Embryonic facial prominence (tissue), 1 donor: ENCODE results near the gene VPS26C.
A peak's percentile ranks its signal among the peaks of the same experiment; 100 is the strongest.

ENCODE experiments used
- DNase-seq: peaks from one replicate; pipeline ENCODE4 v3.0.0-alpha.2; 2016; ENCODE audit errors: extremely low spot score

Gene VPS26C

DNA sequence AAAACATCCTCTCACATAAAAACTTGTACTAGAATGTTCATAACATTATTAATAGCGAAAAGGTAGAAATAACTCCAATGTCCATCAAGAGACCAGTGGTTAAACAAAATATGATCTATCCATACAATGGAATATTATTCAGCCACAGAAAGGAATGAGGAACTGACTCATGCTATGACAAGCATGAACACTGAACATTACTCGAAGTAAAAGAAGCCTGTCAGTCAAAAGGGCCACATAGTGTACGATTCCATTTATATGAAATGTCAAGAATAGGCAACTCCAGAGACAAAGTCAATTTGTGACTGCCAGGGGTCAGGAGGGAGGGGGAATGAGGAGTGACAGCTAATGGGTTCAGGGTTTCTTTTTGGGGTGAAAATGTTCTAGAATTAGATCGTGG is 2.3 kb downstream of the VPS26C start:
- DNase-seq, result no peak

DNA sequence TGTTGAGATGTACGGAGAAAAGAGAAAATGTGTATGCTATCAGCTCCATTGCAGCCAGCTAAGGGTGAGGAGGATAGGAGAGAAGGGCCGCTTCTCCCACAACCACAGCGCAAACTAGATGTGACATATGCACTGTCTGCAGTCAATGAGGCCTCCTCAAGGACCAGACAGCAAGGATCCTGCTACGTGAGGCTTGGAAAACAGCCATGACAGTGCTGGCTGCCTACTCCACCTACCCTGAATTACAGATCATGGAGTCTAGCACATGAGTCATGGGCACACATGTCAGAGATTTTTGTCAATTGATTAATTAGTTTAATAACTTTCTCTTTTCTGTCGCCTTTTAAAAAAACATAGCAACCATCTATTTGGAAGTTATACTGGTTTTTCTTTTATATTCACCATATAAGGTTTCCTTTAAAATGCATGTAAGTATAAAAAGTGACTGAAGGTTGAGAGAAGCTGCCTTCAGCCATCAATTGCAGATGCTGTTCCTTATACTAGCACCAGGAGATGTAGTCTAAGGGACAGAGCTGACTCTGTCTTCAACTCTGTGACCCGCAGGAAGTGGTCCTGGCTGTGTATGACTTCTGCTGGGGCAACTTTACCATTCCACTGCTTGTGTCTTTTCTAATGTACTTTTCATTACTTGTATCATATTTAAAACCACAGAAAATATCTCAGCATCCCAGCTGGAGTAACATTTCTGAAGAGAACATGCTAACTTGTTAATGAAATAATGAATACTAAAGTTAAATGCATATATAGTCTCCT is 3.1 kb downstream of the VPS26C start:
- DNase-seq, result no peak

DNA sequence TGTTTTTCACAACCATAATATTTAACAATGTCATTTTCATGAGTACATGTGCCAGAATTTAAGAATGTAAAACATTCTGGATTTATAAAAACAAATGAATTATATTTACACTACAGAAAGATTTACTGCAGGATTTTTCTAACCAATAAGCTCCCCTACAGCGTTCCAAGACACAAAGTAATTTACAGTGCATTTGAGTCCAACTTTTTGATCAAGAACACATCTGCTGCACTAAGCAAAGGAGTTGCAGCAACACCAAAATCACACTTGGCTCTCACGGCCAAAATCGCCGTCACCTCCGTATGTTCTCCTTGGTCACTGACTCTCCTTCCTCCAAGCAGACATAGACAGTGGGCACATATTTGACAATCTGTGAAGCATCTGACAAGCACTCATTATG is 7.7 kb downstream of the VPS26C start:
- DNase-seq, result no peak

DNA sequence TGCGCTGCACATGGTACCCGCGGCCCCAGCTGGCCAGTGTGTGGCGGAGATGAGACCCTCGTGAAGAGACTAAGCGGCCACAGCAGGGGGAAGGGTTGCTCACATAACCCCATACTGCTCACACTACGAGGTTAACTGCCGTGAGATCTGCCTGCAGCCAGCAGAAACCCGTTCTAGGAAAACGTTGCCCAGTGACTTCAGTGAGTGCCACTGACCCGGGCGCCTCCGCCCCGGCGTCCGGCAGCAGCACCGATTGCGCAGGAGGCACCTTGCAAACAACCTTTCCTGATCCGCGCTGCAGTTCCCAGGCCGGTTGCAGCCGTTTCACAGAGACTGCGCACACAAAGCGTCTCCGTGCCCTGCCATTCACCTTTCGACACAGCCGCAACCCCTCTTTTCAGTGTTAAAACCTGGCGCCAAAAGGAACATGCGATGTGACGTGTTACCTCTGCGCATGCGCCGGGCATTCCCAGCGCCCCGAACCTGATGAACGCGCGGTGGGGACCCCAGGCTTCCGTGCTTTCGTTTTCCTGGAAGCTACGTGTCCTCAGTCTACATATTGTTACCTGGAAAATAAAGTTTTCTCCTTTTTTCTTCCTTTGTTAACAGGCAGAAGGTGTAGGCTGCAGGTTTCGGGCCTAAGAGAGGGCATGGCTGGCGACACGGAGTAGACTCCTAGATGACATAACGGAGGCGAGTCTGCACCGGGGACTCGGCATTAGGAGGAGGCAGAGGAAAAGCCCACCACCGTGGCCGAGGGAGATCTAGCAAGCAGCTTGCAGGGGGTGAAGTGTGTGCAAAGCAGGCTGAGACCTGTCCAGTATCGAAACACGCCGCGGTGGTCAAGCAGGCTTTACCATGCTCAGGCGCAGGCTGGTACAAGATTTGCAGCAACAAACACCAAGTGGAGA is 8.9 kb downstream of the VPS26C start:
- DNase-seq, result peak; percentile 56

DNA sequence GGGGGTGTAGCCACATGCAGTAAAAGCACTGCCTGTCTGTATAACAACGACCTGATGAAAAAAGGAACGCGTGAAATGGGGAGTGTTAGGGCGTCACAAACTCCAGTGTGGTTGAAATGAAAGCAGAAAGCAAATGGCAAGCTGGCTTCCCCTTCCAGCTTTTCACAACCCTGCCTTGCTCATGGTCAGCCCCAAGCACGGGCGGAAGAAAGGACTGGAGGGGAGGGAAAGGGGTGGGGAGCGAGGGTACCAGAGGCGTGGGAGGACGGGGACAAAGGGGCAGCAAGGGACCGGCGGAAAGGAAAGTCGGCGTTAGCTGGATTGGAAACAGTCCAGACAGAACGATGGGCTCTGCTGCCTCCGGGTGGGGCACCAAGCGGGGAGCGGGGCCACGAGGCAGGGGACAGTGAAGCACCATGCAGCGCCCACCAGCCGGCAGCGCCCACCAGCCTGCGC is 9.6 kb downstream of the VPS26C start:
- DNase-seq, result no peak

DNA sequence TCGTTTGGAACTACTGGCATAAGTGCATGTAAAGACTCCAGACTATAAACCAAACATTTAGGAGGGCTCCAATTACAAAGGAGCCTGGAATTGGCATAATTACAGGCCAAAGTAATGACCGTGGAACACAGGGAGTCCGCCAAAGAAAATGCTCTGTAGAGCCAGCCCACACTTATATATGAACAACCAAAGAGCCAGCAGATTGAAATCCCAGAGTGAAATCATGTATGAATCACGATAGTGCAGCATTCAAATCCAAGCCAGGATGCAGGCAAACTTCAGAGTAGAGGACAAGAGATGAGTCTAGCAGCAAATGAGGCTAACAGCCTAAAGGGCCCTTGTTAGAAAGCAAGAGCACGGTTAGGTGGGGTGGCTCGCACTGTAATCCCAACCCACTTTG is 13.1 kb downstream of the VPS26C start:
- DNase-seq, result no peak

DNA sequence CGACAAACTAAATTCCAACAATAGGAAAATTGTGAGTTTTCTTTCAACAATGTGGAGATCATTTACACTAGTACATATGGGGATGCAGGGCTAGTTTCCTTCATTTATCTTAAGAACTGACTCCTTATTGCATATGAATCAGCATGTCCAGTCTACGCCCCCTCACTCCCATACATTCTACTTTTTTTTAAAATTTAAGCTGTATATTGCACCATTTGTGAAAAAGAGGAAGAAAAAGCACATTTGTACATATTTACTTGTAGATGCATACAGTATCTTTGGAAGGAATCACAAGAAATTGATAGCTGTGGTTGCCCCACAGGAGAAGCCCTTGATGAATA is 15.9 kb downstream of the VPS26C start:
- DNase-seq, result no peak

DNA sequence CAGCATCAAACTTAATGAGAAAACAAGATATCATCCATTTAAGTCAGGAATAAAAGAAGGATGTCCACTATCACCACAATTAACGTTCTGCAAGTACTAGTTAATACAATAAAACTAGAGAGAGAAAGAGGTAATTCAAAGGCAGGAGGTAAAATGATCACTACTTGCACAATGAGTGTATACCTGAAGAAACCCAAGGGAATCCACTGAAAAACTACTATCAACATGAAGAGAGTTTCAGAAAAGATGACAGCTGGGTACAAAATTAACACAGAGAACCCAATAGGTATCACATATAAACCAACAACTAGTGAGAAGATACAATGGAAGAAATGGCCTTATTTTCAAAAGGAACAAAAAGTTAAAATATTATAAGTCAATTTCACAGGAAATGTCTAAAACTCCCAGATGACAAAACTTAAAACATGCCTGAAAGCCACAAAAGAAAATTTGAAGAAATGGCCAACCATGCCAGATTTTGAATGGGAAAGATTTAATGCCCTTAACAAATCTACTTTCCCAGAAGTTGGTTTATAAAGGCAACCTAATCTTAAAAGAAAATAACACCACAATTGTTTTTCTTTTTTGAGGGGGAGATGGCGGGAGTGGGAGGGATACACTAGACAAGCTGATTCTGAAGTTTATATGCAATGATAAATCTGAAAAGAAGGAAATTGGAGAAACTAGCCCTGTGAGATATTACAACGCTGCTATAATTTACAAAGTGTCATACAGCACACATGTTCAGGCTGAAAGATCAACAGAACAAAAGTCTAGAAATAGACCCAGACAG is 17.8 kb downstream of the VPS26C start:
- no peak for DNase-seq

DNA sequence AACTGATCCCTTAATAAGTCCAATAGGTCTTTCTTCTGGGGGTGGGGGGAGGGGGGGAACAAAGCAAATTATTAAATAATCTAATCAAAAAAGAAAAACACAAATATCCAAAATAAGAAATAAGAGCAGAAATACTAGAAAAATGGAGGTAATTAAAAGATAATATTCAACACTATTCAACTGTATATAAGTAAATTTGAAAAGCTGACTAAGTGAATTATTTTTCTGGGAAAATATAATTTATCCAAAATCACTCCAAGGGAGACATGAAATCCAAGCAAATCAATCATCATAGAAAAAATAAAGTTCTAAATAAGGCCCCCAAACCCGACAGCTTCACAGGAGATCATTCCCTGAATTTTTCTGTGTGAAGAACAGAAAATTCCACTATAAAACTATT is 18.8 kb downstream of the VPS26C start:
- no peak for DNase-seq

DNA sequence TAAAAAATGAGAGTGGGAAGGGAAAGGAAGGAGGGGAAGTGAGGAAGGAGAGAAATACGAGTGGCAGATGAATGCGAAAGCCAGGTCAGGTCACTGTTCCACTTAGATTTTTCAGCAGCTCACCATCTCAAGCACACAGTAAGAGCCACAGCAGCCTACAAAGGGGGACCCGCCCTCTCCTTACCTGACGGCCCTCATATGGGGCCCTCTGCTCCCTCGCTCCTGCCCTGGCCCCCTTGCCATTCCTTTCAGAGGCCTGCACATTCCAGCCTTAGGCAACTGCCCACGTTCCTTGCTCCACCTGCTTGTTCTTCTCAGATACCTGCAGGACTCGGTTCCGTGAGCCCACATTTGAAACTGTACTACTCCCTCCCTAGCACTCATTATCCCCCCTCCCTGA is 22.0 kb downstream of the VPS26C start:
- no peak for DNase-seq

DNA sequence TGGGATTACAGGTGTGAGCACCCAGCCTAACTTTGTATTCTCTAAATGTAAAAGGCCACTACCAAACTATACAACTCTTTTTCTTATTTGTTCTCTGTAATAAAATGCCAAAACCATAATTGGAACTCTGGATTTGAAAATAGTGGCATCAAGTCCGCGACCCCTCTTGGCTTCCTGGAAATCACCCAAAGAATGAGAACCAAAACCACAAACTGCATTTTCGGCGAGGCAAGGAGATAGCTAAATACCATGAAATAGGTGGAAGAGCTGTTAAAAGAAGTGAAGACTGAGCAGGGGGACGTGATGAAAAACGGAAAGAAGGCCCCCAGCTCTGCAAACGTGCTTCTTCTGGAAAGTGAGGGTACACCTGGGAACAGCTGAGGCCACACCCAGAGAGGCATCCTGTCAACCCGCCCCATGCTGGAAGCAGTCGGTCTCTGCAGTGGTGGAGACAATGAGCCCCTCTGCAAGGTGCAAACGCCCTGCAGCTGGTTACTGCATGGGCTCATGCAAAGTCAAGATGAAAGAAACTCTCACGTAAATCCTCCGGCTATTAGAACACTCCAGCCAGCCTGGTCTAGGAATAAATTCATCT is 22.5 kb downstream of the VPS26C start:
- DNase-seq, result no peak

DNA sequence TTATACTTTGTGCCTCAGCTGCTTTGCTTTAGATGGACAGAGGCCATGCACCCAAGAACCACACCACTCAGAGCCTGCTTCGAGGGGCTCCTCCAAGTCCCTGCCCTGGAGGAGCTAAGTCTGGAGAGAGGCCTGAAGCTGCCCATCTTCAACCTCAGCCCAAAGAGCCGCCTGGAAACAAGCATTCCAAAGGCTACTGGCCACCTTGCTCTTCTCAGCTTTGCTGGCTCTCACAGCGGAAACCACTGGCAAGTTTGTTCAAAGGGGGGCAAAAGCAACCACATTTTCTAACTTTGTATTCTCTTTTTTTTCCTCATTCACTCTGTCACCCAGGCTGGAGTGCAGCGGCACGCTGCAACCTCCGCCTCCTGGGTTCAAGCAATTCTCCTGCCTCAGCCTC is 23.2 kb downstream of the VPS26C start:
- no peak for DNase-seq

DNA sequence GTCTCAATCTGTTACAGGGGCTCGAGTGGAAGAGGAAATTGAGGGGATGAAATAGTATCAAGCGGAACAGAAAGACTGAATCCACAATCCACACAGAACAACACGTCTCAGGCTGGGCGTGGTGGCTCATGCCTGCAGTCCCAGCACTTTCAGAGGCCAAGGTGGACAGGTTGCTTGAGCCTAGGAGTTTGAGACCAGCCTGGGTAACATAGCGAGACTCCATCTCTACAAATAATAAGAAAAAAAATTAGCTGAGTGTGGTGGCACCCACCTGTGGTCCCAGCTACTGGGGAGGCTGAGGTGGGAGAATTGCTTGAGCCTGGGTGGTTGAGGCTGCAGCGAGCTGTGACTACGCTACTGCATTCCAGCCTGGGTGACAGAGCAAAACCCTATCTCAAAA is 25.7 kb downstream of the VPS26C start:
- no peak for DNase-seq

DNA sequence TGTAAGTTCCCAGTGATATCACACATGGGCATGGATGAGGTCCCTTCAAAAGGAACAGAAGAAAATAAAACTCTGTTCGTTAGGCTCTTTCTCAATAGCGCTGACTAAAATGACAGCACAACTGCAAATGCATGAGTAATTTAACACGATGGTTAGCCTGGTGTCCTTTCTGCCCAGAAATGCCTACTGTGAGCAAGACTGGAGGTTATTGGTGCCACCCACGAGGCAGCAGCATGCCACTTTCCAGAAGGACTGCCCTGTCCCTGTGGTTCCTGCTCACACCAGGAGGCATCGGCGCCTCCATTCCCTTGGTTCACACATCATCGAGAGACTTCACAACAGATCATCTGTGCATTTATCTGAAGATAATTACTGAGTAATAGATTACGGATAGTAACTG is 26.2 kb downstream of the VPS26C start:
- no peak for DNase-seq

DNA sequence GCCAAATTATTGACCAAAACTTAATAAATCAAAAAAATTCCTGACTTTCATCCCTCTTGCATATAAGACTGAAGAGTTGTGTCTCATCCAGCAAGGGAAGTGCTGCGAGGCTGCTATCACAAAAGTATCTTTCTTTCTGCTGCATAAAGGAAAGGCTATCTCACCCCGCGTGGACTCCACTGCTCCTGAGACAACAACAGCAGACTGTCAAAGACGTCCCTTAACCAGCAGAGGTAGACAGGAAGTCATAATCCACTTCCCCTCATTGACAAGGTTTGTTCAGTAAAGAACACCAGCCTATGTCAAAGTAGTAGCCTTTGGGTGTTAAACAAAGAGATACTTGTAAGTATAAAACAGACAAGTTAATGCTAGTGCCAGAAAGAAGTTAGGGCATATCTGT is 29.4 kb downstream of the VPS26C start:
- DNase-seq, result no peak

DNA sequence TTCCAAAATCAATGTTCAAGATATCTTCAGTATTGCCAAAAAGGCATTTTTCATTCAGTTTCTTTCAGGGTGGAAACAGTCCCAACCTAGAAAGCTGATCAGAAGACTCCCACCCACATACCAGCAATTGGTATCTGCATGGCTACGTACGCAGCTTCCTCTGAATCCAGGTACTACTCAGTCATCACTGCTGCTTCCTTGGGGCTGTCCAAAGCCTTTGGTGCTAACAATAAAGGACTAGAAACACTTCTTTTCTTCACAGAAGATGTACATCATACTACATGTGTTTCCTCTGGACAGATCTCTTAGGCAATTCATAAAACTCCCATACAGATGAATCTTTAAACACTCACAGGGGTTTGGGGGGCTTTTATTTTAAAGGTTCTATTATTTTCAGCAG is 29.8 kb downstream of the VPS26C start:
- DNase-seq, result no peak

DNA sequence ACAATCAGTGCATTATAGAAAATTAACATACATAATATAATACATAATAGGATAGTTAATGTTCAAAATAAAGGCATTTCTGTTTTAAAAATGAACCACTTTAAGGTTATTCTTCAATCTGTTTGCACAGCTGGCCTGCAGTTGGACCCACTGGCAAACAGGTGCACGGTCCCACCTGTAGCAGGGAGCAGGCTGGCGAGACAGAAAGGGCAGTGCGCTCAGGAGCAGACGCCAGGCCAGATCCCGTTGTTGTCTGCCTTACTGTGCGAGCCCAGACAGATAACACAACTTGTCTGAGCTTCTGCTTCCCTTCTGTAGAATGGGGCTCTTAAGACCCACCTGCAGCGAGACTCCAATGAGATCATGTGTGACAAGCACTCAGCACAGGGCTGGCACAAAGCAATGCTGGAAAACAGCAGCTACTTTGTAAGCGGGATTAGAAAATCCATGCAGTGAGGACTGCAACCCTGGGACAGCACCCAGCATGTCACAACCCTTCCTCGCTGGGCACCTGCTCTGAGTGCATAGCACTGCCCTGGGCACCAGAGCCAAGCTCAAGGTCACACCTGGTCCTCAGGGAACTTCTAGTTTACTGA is 33.5 kb downstream of the VPS26C start:
- DNase-seq, result no peak

DNA sequence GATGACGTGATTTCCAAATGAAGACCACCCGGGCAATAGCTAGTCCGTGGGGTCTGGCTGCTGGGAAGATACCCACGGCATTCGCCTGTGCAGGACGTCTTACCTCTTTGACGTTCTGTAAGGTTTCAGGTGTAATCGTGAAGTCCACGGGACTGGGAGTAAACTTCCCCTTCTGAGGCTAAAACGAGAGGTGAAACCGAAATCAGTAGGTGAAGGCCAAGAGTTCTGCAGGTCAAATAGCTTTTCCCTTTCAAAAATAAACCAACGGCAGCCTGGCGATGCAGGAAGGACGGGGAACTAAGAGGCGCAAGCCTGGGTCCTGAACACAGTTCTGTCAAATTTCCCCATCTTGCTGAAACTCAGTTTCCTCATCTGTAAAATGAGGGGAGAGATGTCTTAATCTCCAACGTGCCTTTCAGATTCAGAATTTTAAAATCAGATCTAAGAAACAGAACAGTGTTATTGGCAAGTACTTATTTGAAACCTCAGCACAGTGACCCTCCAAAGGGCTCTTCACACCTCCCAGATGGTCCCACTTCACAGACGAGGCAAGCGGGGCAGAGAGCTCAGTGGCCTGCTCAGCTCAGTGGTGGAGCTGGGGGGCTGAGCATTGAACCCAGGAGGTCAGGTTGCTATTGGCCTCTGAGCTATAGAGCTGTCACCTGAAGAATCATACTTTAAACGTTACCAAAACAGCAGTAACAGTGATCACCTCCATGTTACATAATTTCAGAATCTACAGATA is 34.7 kb downstream of the VPS26C start:
- DNase-seq, result no peak

DNA sequence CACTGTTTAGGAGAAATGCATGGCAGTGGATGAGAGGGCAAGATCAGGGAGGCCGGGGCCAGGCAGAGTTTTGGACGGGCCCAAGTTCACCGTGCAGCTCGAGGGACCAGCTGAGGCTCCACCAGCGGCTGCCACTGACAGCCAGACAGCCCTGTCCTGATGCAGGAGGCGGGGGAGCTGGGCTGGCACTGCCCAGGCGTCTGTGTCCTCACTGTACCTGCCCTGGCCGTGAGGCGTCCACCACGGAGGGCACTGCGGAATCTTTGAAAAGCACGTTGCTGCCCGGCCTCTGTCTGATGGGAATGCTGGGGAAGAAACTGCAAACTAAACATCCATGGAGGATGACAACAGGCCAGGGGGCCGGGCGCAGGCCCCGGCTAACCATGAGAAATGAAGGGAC is 35.5 kb downstream of the VPS26C start:
- DNase-seq, result no peak

DNA sequence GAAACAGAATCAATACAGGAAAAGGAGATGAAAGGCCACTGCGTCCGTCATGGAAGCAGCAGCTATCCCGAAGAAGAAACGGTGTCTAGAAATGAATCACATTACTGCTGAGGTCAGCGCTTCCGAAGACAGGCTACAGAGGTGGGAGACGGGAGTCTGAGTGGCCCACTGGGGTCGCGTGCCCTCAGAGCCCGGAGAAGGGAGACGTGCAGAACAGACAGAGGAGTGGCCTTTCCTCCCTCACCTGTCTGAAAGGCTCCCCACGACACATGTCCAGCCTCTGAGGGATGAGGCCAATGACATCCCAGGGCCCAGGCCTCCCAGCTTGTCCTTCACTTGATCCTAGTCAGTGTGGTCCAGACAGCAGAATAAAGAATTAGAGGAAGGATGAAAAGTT is 35.9 kb downstream of the VPS26C start:
- no peak for DNase-seq
